A549 treated with DMSO at 1 μM for 4 hours (cell line): ENCODE results near the gene TMC3. TPM values are rescaled to one million over a fixed set of nuclear protein-coding genes. Genes with fewer than 3 reads are reported as not detected.

Experiments
- total RNA-seq: library from RNA; stranded (reverse); fragments of 200-300 nt; extraction: Qiagen RNA extraction; gene quantifications from 5 replicates; pipeline ENCODE4 v1.2.3, GENCODE V29; 2022; ENCODE audit warnings: low read depth

TMC3 gene
- total RNA-seq = not detected in 5 replicates

DNA sequence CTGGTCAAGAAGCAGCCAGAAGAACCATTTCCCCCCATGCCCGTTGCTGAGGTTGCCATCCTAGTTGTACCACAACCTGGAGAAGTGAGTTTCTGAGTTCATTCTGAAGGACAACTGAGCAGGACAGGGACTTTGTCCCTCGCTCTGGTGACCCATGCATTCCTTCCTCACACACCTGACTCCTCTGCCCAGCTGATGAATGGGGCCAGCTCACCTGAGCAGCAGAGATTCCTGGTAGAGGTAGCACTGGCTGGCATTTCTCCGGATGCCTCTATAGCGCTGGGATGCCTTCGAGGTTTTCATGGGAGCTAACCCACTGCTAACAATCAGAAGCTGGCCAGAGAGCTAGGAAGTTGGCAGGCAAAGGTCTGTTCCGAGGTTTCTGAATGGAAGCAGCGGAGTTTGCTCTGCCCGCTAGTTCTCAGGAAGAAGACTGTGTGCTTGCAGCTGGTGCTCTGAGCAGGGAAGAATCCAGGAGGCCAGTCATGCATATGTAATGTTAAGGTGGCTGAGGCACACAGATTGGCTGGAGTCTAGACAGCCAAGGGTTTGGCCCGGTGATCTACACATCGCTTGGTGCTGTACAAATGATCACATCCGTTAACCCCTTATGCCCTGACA is at the start of gene TMC3:
Gene TMC3, minus strand, starts transcription at position 439 of the 621 bp plus-strand sequence. Its CDS starts 136 bp downstream, at position 303.

DNA sequence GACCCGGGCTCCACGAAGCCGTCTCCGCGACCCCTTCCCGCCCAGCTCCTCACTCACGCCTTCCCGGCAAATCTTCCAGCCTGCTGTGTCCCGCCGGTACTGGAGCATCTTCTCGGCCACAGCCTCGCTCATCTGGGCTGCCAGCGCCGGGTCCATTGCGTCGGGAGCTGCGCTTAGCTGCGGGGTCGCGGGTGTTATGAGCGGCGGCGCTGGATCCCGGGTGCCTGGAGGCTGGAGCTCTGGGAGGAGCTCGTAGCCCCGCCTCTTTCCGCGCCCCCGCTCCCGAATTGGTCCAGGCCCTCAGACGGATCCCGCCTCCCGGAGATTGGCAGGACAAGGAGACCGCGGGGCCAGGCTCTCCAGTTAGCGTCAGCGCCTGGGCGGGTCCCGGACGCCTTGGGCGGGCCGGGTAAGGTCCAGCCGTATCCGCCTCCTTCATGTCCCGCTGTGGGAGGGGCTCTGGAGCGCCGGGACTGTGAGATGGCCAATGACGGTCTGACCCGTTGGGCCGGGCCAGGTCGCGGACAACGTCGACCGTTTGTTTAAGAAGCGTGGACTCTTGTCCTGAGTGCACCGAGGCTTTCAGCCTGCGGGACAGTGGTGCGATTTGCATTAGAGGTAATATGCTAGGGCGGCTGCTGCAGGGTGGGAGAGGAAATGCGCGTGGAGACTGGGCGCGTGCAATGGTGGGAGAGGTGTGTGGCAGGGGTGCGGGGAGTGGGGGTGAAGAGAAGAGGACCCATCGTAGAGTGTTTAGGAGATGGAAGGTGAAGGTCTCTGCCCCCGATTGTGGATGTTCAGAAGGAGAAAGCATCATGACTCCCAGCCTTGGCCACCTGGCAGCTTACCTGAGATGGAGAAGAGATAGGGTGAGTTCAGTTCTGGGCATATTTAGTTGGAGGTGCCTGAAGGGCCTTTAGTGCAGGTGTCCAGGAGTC is 49.8 kb downstream of the TMC3 start, which contains the start of gene STARD5:
Gene STARD5, minus strand, starts transcription at position 198 of the 938 bp plus-strand sequence. Its CDS starts 42 bp downstream, at position 156.

Other genes with a start within 250 kb of the TMC3 start
- not detected in 5 replicates for gene CFAP161, start 239.9 kb downstream of the TMC3 start, total RNA-seq
- gene IL16, start 177.3 kb downstream of the TMC3 start, total RNA-seq = 0.15 to 0.24 TPM in 2 of 5 replicates, not detected in the others
- gene STARD5, start 50.1 kb downstream of the TMC3 start, total RNA-seq = 1.6 to 2.2 TPM (median 1.9 TPM) in 5 replicates